AG10803 (cell line): Measurements from ENCODE around the gene OR1C1.
"Not testable (repeated sequence)": the region's sequence is repeated elsewhere in the genome, so short reads cannot be mapped to it uniquely, and the experiment has no call there.

Source experiments
- DNase-seq: peaks from one replicate; pipeline ENCODE4 v3.0.0; 2010; ENCODE audit warnings: low read depth
- H3K4me3 ChIP-seq: 2 replicates; pipeline ENCODE4 v1.5.1; 2011; ENCODE audit warnings: mild to moderate bottlenecking, low read length, control low read depth
- CTCF ChIP-seq: conservative IDR thresholded peaks from 2 replicates; pipeline ENCODE4 v1.5.1; 2011; ENCODE audit warnings: mild to moderate bottlenecking, low read length, control low read depth, inconsistent platforms

OR1C1 gene

GRCh38 chr1:247746391-247746935 is 13.9 kb downstream of the OR1C1 start:
- DNase-seq, result no peak
- H3K4me3 ChIP-seq, result no peak overlapping the region
- no peak for TF ChIP-seq CTCF

- DNase-seq, result peak; percentile 4
- not testable (repeated sequence) for H3K4me3 ChIP-seq
Measured at GRCh38 chr1:247742215-247742760, 18.1 kb downstream of the OR1C1 start.

GRCh38 chr1:247741756-247742155 is 18.6 kb downstream of the OR1C1 start:
- no peak for TF ChIP-seq CTCF
- H3K4me3 ChIP-seq, result no peak overlapping the region
- no peak for DNase-seq

GRCh38 chr1:247740721-247741120 is 19.6 kb downstream of the OR1C1 start:
- TF ChIP-seq CTCF, result no peak
- no peak for DNase-seq
- H3K4me3 ChIP-seq, result no peak overlapping the region

GRCh38 chr1:247738315-247738714 is 22.0 kb downstream of the OR1C1 start, which contains the start of gene OR14K1:
OR14K1 (plus strand) TSS chr1:247738615; CDS start chr1:247738615, 0 bp downstream.
- DNase-seq, result no peak
- TF ChIP-seq CTCF, result no peak
- no peak within 1 kb of the TSS for H3K4me3 ChIP-seq

- TF ChIP-seq CTCF, result no peak
- DNase-seq, result no peak
- no peak overlapping the region for H3K4me3 ChIP-seq
Measured at GRCh38 chr1:247721222-247721621, 39.1 kb downstream of the OR1C1 start.

GRCh38 chr1:247716546-247716945 is 43.8 kb downstream of the OR1C1 start, which contains the start of gene OR6F1:
OR6F1 (minus strand) TSS chr1:247716646; CDS start chr1:247712755, 3,891 bp downstream.
- no peak within 1 kb of the TSS for H3K4me3 ChIP-seq
- no peak for DNase-seq
- TF ChIP-seq CTCF, result no peak

- DNase-seq, result no peak
- H3K4me3 ChIP-seq, result no peak overlapping the region
- no peak for TF ChIP-seq CTCF
Measured at GRCh38 chr1:247713753-247714152, 46.6 kb downstream of the OR1C1 start.

- not testable (repeated sequence) for DNase-seq, H3K4me3 ChIP-seq
Measured at GRCh38 chr1:247710681-247711080, 49.7 kb downstream of the OR1C1 start.
